Measurements from ENCODE around the gene SLC35G3.
"Not testable (repeated sequence)": the region's sequence is repeated elsewhere in the genome, so short reads cannot be mapped to it uniquely, and the experiment has no call there.

The SLC35G3 gene

GRCh38 chr17:35184274-35184673 lies 9.9 kb downstream of the SLC35G3 start:
- no peak for ATAC-seq
- TF ChIP-seq POU6F1 (CRISPR knock-in tag; IDR thresholded peaks at IDR 0.05; ENCODE audit: borderline replicate concordance, low read depth) = no peak
- TF ChIP-seq BACH2 (CRISPR knock-in tag; IDR thresholded peaks at IDR 0.05; ENCODE audit: borderline replicate concordance) = no peak
- TF ChIP-seq ZNF565 (CRISPR knock-in tag; conservative IDR thresholded peaks at IDR 0.05; ENCODE audit: low read depth) = no peak
- TF ChIP-seq ESRRG (CRISPR knock-in tag; IDR thresholded peaks at IDR 0.05) = no peak
- TF ChIP-seq OSR1 (CRISPR knock-in tag; IDR thresholded peaks at IDR 0.05) = no peak
- no peak for TF ChIP-seq GLIS3 (CRISPR knock-in tag; IDR thresholded peaks at IDR 0.05)
- no peak for TF ChIP-seq PATZ1 (CRISPR knock-in tag; IDR thresholded peaks at IDR 0.05; ENCODE audit: borderline replicate concordance)
- no peak for TF ChIP-seq ZFP3 (CRISPR knock-in tag; IDR thresholded peaks at IDR 0.05)

GRCh38 chr17:35183332-35183731 lies 10.9 kb downstream of the SLC35G3 start:
- TF ChIP-seq ZFP3 (CRISPR knock-in tag; IDR thresholded peaks at IDR 0.05) = no peak
- ATAC-seq = no peak

DNA sequence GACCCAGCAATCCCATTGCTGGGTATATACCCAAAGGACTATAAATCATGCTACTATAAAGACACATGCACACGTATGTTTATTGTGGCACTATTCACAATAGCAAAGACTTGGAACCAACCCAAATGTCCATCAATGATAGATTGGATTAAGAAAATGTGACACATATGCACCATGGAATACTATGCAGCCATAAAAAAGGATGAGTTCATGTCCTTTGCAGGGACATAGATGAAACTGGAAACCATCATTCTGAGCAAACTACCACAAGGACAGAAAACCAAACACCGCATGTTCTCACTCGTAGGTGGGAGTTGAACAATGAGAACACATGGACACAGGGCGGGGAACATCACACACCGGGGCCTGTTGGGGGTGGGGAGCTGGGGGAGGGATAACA lies 14.8 kb downstream of the SLC35G3 start:
- not testable (repeated sequence) for ATAC-seq

DNA sequence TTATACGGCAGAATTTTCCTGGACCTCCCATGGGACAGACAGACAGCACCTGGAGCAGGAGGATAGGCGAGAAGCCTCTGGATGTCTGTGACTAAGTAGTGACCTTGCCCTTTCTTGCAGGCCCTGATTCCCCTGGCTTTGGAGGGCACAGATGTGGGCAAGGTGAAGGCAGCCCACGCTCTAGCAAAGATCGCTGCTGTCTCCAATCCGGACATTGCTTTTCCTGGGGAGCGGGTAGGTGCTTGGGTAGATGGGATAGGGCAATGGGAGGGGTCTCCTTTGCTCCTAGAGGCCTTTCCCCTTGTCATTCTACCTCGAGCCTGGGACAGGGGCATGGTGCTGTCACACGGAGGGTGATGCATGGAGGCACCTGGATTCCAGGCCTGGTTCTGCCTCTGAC lies 17.3 kb downstream of the SLC35G3 start:
- TF ChIP-seq ZNF8 (CRISPR knock-in tag; IDR thresholded peaks at IDR 0.05) (no peak), POU6F1 (CRISPR knock-in tag; IDR thresholded peaks at IDR 0.05; ENCODE audit: borderline replicate concordance, low read depth) (no peak), ZNF565 (CRISPR knock-in tag; conservative IDR thresholded peaks at IDR 0.05; ENCODE audit: low read depth) (no peak), ZNF70 (CRISPR knock-in tag; IDR thresholded peaks at IDR 0.05) (no peak), SNAI2 (CRISPR knock-in tag; IDR thresholded peaks at IDR 0.05) (no peak), ARNTL (CRISPR knock-in tag; IDR thresholded peaks at IDR 0.05; ENCODE audit: borderline replicate concordance, low read depth) (no peak), TCF4 (CRISPR knock-in tag; IDR thresholded peaks at IDR 0.05; ENCODE audit: borderline replicate concordance) (no peak), CSRNP3 (CRISPR knock-in tag; IDR thresholded peaks at IDR 0.05) (no peak), PATZ1 (CRISPR knock-in tag; IDR thresholded peaks at IDR 0.05; ENCODE audit: borderline replicate concordance) (no peak), RARB (CRISPR knock-in tag; IDR thresholded peaks at IDR 0.05) (no peak)
- TF ChIP-seq, protein P1, sequence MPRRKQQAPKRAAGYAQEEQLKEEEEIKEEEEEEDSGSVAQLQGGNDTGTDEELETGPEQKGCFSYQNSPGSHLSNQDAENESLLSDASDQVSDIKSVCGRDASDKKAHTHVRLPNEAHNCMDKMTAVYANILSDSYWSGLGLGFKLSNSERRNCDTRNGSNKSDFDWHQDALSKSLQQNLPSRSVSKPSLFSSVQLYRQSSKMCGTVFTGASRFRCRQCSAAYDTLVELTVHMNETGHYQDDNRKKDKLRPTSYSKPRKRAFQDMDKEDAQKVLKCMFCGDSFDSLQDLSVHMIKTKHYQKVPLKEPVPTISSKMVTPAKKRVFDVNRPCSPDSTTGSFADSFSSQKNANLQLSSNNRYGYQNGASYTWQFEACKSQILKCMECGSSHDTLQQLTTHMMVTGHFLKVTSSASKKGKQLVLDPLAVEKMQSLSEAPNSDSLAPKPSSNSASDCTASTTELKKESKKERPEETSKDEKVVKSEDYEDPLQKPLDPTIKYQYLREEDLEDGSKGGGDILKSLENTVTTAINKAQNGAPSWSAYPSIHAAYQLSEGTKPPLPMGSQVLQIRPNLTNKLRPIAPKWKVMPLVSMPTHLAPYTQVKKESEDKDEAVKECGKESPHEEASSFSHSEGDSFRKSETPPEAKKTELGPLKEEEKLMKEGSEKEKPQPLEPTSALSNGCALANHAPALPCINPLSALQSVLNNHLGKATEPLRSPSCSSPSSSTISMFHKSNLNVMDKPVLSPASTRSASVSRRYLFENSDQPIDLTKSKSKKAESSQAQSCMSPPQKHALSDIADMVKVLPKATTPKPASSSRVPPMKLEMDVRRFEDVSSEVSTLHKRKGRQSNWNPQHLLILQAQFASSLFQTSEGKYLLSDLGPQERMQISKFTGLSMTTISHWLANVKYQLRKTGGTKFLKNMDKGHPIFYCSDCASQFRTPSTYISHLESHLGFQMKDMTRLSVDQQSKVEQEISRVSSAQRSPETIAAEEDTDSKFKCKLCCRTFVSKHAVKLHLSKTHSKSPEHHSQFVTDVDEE (CRISPR knock-in tag; IDR thresholded peaks at IDR 0.05) = no peak
- no peak for ATAC-seq
